Activated naive CD4-positive, alpha-beta T cell treated with anti-CD3 and anti-CD28 coated beads, Interleukin-2, amount 50 U/mL, for 16 hours (primary cell): ENCODE data around the gene UNC5A.

Experiments used
- DNase-seq: peaks from one replicate; pipeline ENCODE4 v3.0.0-alpha.2; 2020

UNC5A gene

DNA sequence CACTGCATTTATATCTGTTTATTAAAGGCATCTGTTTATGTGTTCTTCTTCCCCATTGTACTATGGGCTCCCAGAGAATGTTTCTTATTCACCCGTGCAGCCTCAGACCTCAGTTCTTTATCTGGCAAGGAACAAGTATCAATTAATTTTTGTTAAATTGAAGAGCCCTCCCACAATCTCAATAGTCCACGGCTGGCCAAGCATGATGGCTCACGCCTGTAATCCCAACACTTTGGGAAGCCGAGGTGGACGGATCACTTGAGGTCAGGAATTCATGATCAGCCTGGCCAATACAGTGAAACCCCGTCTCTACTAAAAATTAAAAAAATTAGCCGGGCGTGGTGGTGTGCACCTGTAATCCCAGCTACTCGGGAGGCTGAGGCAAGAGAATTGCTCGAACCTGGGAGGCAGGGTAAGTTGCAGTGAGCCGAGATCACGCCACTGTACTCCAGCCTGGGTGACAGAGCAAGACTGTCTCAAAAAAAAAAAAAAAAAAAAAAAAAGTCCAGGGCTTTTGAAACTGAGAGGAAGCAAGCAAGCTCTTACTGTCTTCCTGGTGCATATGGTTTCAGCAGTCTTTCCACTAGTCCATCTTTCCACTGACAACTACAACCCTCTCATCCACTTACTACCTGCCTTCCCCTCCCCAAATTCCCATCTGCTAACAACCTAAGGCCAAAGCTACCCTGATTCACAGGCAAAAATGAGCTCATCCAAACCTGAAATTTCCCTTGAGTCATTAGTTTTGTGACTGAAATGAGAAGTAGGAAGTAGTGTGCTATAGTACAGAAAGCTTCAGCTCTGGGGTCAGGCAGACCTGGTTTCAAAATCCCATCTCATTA, 91.1 kb downstream of the UNC5A start:
- no peak for DNase-seq

DNA sequence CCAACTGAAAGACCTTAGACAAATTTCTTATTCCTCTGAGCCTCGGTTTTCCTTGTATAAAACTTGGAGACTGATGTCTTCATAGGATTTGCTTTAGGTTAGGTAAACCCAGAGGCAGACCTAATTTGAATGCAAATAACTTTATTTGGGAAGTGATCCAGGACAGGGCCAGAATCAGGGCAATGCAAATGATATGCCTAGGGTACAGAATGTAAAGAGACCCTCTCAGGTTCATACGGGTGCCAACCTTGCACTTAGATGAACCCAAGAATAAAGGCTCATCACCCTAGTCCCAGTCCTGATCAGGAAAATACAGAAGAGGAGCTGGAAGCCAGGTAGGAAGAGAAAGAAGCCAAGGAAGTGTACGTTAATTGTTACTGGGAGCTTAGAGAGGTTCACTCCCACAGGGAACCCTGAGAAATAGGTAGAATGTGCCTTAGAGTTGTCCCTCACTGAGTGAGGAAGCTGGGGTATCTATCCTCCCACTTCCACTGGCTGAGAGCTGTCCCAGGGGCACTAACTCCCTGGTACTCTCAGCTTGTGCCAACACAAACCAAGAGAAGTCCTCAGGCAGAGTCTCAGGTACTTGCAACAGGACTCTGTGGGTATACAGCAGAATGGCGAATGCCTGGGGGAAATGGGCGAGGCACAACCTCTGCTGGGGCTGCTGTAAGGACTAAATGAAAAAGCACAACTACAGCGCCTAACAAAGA, 91.9 kb downstream of the UNC5A start:
- no peak for DNase-seq

DNA sequence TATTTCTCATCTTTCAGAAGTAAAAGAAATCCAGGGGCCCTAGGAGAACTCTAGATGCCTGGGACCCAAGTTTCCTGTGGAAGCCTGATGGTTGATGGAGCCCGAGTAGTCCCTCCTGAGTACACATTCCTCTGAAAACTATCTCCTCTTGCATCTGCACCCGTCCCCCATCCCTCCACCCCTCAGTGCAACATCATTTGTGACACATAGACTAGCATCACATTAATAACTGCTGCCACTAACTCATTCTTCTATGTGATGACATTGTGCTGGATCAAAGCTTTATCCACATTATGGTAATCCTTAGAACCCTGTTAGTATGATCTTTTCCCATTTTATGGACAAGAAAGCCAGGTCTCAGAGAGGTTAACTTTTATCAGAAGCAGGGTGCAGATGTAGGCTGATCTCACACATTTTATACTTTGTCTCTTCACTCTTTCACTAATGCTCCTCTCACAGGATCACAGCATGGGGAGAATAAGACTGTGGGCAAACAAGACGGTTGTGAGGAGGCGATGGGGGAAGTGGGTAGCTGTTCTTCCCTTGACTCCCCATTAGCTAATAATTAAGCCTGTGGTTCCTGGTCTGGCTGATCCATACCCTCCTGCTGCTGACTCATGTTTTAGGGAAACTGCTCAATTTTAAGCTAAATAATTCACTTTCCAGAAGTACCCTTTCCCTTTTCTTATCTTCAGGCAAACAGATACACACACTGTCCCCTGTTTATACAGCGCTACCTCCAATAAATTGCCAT, 92.7 kb downstream of the UNC5A start:
- DNase-seq = no peak

DNA sequence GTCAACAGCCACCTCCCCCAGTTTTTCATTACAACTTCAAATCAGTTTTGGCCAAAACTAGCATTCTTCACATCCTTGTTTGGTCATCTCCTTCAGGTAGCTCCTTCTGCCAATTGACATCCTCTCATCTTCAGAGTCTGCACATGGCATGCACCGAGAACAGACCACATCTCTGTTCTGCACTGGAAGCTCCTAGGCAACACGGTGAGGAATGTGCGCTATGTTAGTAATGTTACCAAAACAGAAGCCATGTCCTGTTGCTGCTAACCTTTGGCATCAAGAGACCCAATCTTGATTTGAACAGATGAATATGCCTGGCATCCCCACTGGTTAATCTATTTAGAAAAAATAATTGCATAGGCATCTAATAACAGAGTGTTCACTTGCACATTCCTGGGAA, 93.9 kb downstream of the UNC5A start:
- no peak for DNase-seq

DNA sequence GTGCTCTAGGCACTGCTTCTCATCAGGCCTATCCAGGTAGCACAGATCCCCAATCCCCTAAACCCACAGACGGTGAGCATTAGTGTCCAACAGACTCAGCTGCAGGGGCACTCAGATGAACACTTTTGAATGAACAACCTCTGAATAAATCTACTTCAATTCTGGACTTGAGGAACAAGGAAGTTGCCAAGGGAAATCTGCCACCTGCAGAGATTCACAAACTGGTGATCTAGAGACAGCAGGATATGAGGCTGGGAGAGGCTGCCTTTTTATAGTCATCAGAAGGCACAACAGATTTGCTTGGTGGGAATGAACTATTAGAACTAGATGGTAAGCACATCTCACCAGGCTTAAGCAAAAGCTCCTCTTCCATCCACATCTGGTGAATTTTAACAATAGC, 95.8 kb downstream of the UNC5A start:
- DNase-seq = no peak

DNA sequence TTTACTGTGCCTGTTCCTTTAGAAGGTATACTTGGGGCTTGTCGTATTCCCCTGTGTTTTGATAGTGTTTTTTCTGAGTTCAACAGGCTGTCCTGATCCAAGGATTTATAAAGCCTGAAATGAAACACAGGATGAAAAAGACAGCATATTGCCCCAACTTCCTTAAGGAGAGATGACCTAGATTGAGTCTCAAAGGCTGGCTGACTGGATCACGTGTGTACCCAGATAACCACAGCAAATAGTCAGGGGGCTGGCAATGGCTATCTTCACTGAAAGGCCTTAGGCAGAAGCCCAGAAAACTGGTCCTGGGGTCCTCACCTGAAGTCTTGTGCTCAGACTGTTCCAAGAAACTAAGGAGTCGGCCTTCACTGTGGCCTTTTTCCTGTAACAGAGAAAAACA, 96.4 kb downstream of the UNC5A start:
- DNase-seq = no peak

DNA sequence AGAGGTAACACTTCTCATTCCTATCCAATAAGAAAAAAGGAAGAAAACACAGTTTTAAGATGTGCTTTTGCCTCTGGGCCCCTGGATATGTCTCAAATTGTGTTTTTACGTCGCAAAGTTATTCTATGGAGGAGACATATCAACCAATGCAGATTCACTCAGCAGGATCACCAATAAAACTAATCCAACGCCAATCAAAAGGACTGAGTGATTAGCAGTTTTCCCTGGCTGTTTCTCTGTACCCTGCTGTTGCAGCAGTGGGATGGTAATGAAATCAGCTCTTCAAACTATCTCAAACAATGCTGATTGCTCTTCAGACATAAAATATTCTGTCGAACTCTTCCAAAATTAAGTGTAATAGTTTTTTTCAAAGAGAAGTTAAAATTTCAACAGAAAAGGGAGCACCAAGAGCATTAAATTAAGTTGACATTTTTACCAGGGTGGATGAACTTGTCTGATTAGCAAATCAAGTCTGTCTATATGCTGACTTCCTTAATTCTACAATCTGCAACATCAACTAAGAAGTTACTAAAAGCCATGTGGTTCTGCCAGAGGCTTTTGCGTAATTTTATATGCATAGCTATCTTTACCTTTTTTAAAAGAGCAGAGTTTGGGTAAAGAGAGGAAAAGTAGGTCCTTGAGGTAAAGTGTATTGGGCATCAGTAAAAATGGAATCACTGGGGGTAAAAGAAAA, 98.5 kb downstream of the UNC5A start:
- DNase-seq = no peak

DNA sequence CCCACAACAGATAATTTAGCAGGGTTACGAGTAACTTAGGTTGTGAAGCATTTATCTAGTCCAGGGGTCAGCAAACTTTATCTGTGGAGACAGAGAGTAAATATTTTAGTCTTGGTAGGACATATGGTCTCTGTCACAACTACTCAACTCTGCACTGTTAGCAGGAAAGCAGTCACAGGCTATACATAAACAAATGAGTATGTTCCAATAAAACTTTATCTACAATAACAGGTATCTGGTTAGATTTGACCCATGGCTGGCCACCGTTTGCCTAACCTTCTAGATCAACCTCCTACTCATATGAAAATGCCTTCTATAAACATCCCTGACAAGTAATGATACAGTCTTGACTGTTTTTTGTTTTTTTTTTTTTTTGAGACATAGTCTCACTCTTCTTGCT, 101.8 kb downstream of the UNC5A start:
- no peak for DNase-seq

DNA sequence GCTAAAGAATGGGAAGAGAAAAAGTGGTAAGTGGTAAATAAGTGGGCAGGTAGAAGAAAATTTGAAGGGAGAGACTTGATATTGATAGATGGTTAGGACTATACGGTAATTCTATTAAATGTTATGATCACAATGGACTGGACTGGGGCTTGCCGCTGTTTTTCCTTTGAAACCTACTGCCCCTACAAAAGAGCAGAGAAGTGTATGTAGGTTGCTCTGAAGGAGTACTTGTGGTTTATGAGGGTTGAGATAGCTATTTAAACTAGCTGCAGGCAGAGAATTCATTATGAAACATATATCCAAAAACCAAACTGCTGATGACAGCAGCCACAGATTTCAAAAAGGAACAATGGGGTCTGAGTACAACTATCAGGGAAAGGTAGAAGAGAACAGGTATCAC, 105.5 kb downstream of the UNC5A start:
- no peak for DNase-seq

DNA sequence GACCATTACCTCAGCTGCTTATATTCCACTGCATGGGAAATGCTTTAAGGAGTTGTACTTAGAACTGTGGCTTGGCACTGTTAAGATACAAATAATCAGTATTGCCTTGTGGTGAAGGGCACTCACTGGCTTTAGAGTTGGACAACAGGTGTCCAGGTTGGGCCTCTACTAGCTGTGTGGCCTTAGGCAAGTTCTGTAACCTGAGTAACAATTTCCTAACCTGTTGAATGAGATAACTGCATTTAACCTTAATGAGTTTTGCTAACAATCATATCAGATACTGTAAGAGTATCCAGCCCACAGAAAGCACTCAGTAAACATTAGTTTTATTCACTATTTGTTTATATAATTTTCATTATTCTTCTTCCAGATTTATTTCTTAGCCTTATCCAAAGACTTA, 106.0 kb downstream of the UNC5A start:
- DNase-seq = no peak

DNA sequence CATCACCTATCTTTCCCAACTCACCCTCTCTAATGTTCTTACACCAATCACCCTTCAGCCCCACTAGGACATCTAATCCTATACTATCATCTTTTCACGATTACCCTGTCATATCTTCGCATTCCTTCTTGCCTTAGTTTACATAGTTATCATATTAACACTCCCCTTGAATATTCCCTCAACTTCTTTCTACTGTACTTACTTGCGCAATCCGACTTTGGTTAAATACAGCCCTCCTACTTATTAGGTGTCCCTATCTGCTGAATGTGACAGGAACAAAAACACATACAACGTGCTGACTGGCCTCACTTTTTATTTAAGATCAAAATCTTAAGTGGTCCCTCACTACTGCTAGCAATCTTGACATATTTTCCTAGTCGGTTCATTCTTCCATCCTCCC, 108.3 kb downstream of the UNC5A start:
- no peak for DNase-seq

DNA sequence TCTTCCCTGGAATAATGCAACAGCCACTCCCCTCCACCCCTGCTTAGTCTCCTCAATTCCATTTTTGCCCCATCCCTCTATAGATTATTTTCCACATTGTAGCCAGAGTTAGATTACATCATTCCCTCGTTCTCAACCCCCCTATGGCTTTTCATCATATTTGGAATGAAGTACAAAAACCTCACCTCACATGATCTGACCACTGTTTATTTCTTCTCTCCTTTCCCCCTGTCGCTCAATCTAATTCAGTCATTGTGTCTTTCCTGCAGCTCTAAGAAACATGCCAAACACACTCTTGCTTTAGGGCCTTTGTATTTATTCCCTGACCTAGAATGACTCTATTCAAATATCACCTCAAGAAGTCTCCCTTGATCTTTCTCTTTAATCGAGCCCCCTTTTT, 111.4 kb downstream of the UNC5A start:
- DNase-seq = no peak

DNA sequence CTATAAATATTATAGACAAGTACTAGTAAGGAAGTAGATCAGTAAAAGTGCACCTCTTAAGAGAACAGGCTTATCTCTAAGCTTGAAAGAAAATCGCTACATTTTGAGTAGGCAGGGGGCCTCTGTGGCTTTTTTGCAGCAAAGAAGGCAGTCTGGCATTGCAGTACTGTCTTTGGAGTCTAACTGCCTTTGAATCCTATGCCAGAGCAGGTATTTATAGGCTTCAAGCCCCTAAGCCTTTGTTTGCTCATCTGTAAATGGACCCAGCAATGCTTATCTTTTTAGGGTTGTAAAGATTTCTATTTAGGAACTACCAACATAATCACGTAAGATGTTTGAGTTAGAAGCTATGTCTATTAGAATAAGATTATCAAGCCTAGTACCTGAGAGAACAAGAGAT, 112.5 kb downstream of the UNC5A start:
- no peak for DNase-seq

DNA sequence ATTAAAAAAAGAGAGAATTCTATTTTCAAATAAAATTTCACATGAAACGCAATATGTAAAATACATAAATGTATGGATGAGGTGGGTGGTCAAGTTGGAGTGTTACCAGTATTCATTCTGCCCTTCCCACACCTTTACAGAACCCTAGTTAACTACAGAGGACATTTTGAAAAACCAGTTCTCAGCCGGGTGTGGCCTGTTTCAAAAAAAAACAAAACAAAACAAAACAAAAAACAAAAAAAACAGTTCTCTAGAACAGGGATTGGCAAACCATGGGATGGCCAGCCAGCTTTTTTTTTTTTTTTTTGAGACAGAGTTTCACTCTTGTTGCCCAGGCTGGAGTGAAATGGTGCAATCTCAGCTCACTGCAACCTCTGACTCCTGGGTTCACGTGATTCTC, 117.2 kb downstream of the UNC5A start:
- DNase-seq = no peak

DNA sequence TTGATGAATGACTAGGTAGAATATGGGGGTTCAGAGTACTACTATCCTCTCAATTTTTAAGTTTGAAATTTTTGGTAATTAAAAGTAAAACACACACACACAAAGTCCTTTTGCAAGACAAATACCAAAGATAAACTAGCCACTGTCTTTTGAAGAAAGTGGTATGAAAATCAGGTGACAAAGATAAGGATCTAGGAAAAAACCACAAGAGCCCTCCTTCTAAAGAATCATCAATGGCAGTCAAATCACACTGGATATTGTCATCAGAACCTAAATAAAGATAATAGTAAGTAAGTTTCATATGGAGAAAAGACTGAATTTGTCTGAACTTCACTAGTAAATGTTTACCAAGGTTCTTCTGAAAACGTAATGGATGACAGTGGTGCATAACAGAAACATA, 119.3 kb downstream of the UNC5A start:
- DNase-seq = no peak
